Loucy (cell line): Measurements from ENCODE around the gene DHX34.

ENCODE experiments used
- H2AFZ ChIP-seq: fragments of 200-600 bp; sonication (generic); 2 replicates; pipeline ENCODE4 v1.6.0; 2016; ENCODE audit warnings: antibody characterized with exemption, mild to moderate bottlenecking, low read length, moderate library complexity
- H3F3A ChIP-seq: fragments of 200-600 bp; 2 replicates; pipeline ENCODE4 v1.6.0; 2016; ENCODE audit warnings: antibody characterized with exemption, low read depth, mild to moderate bottlenecking
- H3K27me3 ChIP-seq: fragments of 200-600 bp; sonication (generic); 2 replicates; pipeline ENCODE4 v1.6.1; 2014; ENCODE audit warnings: low read length, mild to moderate bottlenecking; ENCODE audit not compliant: insufficient read depth, poor library complexity, severe bottlenecking
- H3K36me3 ChIP-seq: fragments of 200-600 bp; sonication (generic); 2 replicates; pipeline ENCODE4 v1.6.1; 2016; ENCODE audit warnings: low read length; ENCODE audit not compliant: insufficient read depth
- H3K4me1 ChIP-seq: fragments of 200-600 bp; sonication (generic); 2 replicates; pipeline ENCODE4 v1.5.1; 2014; ENCODE audit warnings: low read length, mild to moderate bottlenecking; ENCODE audit not compliant: insufficient read depth, poor library complexity, severe bottlenecking
- H3K4me2 ChIP-seq: fragments of 200-600 bp; sonication (generic); 2 replicates; pipeline ENCODE4 v1.6.0; 2014; ENCODE audit warnings: antibody characterized with exemption, low read length, low read depth, mild to moderate bottlenecking; ENCODE audit not compliant: poor library complexity, severe bottlenecking
- H3K4me3 ChIP-seq: fragments of 200-600 bp; sonication (generic); 2 replicates; pipeline ENCODE4 v1.5.1; 2014; ENCODE audit warnings: low read length, mild to moderate bottlenecking, mixed read lengths; ENCODE audit not compliant: poor library complexity, severe bottlenecking
- H3K79me2 ChIP-seq: fragments of 200-600 bp; sonication (generic); 2 replicates; pipeline ENCODE4 v1.6.1; 2014; ENCODE audit warnings: low read length; ENCODE audit not compliant: insufficient read depth
- H3K9ac ChIP-seq: fragments of 200-600 bp; sonication (generic); 2 replicates; pipeline ENCODE4 v1.6.0; 2014; ENCODE audit warnings: mild to moderate bottlenecking, low read depth, low read length, moderate library complexity; ENCODE audit not compliant: poor library complexity, severe bottlenecking
- H3K9me2 ChIP-seq: fragments of 200-600 bp; sonication (generic); replicated peaks from 2 replicates; pipeline ENCODE4 v1.6.1; 2016; ENCODE audit warnings: low read depth, low read length, mixed read lengths
- H3K9me3 ChIP-seq: fragments of 200-600 bp; sonication (generic); 2 replicates; pipeline ENCODE4 v1.6.1; 2014; ENCODE audit warnings: mild to moderate bottlenecking, antibody characterized with exemption, low read length, low read depth; ENCODE audit not compliant: insufficient read depth
- H4K20me1 ChIP-seq: fragments of 200-600 bp; sonication (generic); 2 replicates; pipeline ENCODE4 v1.6.0; 2014; ENCODE audit warnings: antibody characterized with exemption, low read length, mild to moderate bottlenecking; ENCODE audit not compliant: insufficient read depth, poor library complexity, severe bottlenecking
- CTCF ChIP-seq: fragments of 200-600 bp; sonication (generic); conservative IDR thresholded peaks from 2 replicates; pipeline ENCODE4 v1.5.1; 2014; ENCODE audit warnings: mild to moderate bottlenecking, antibody characterized with exemption, low read length
- EZH2phosphoT487 ChIP-seq: fragments of 200-600 bp; IDR thresholded peaks from 2 replicates; pipeline ENCODE4 v1.6.1; 2018; ENCODE audit warnings: antibody characterized with exemption, mild to moderate bottlenecking, moderate library complexity, borderline replicate concordance

The DHX34 gene

GRCh38 chr19:47429140-47429793 lies 80.2 kb downstream of the DHX34 start:
- Histone ChIP-seq H4K20me1 (no peaks in the 10 kb centered on the region), H3K9ac (no peak overlapping the region), H3K9me3 (no peaks in the 10 kb centered on the region), H3K36me3 (no peaks in the 10 kb centered on the region), H3K79me2 (no peaks in the 10 kb centered on the region), H2AFZ (no peak overlapping the region), H3F3A (peaks cover 5% of the 10 kb centered on the region; the same call in 1 of the 2 replicates), H3K4me3 (no peak overlapping the region), H3K4me2 (no peak overlapping the region), H3K27me3 (no peaks in the 10 kb centered on the region), H3K9me2 (no peaks in the 10 kb centered on the region), H3K4me1 (peaks cover 28% of the 10 kb centered on the region)
- no peak for TF ChIP-seq EZH2phosphoT487

- no peak overlapping the region for H3K4me3 ChIP-seq
- no peaks in the 10 kb centered on the region for H3K79me2 ChIP-seq
- no peaks in the 10 kb centered on the region for H3K9me2 ChIP-seq
- peaks cover 28% of the 10 kb centered on the region for H3K4me1 ChIP-seq
- no peaks in the 10 kb centered on the region for H3K9me3 ChIP-seq
- H3F3A ChIP-seq = peaks cover 5% of the 10 kb centered on the region; the same call in 1 of the 2 replicates
- no peak for TF ChIP-seq CTCF
- TF ChIP-seq EZH2phosphoT487 = no peak
- H2AFZ ChIP-seq = no peak overlapping the region
- H3K27me3 ChIP-seq = no peaks in the 10 kb centered on the region
- H3K9ac ChIP-seq = no peak overlapping the region
- no peaks in the 10 kb centered on the region for H4K20me1 ChIP-seq
- no peaks in the 10 kb centered on the region for H3K36me3 ChIP-seq
- no peak overlapping the region for H3K4me2 ChIP-seq
These were observed 81.1 kb downstream of the DHX34 start for GRCh38 chr19:47430041-47430802.

GRCh38 chr19:47432091-47432490 lies 83.0 kb downstream of the DHX34 start:
- H2AFZ ChIP-seq = peak overlapping the region; percentile 75; the same call in 1 of the 2 replicates
- H3K9ac ChIP-seq = no peak overlapping the region
- peaks cover 5% of the 10 kb centered on the region; the same call in 1 of the 2 replicates for H3F3A ChIP-seq
- H3K4me3 ChIP-seq = no peak overlapping the region
- no peak for TF ChIP-seq CTCF
- TF ChIP-seq EZH2phosphoT487 = no peak
- H3K4me2 ChIP-seq = no peak overlapping the region
- no peaks in the 10 kb centered on the region for H3K9me2 ChIP-seq
- no peaks in the 10 kb centered on the region for H3K36me3 ChIP-seq
- no peaks in the 10 kb centered on the region for H3K79me2 ChIP-seq
- H3K27me3 ChIP-seq = no peaks in the 10 kb centered on the region
- H3K9me3 ChIP-seq = no peaks in the 10 kb centered on the region
- no peaks in the 10 kb centered on the region for H4K20me1 ChIP-seq
- H3K4me1 ChIP-seq = peaks cover 25% of the 10 kb centered on the region
